Heart right ventricle (tissue), 16 donors: ENCODE results near the gene DLEU7. TPM values are rescaled to one million over a fixed set of nuclear protein-coding genes. Genes with fewer than 3 reads are reported as not detected.

Experiments used
- ATAC-seq, 8 donors: fragments of 200-7000 bp; cut with Tn5 transposase; one replicate each; pipeline ENCODE4 v1.9.1; 2020; ENCODE audit warnings: mild to moderate bottlenecking in 8 of 8, moderate library complexity in 8 of 8, moderate number of reproducible peaks in 1 of 8
- DNase-seq, 2 donors: peaks; one replicate each; pipeline ENCODE4 v3.0.0-alpha.2; 2020
- H3K27ac ChIP-seq, 10 donors: fragments of 200-600 bp; sonication (generic) in 2 of 10; one replicate each; pipeline versions ENCODE4 v1.5.0 to v1.8.0; 2020 to 2022; ENCODE audit warnings: mild to moderate bottlenecking in 3 of 10
- H3K27me3 ChIP-seq, 7 donors: fragments of 200-600 bp; one replicate each; pipeline ENCODE4 v1.8.0; 2021 to 2022; ENCODE audit warnings: mild to moderate bottlenecking in 2 of 7
- H3K36me3 ChIP-seq, 9 donors: fragments of 200-600 bp; sonication (generic) in 1 of 9; one replicate each; pipeline versions ENCODE4 v1.5.0 to v1.8.0; 2020 to 2022; ENCODE audit warnings: mild to moderate bottlenecking in 2 of 9
- H3K4me1 ChIP-seq, 9 donors: fragments of 200-600 bp; sonication (generic) in 1 of 9; one replicate each; pipeline versions ENCODE4 v1.5.0 to v1.8.0; 2020 to 2022; ENCODE audit warnings: mild to moderate bottlenecking in 4 of 9
- H3K4me3 ChIP-seq, 10 donors: fragments of 200-600 bp; sonication (generic) in 2 of 10; one replicate each; pipeline versions ENCODE4 v1.5.0 to v1.8.0; 2020 to 2022; ENCODE audit warnings: mild to moderate bottlenecking in 7 of 10, moderate library complexity in 2 of 10
- H3K9me3 ChIP-seq, 11 donors: fragments of 200-600 bp in 10 of 11; sonication (generic) in 2 of 11; one replicate each; pipeline versions ENCODE4 v1.5.0 to v1.8.0; 2013 to 2022; ENCODE audit warnings: mild to moderate bottlenecking in 2 of 11, control low read depth in 1 of 11, moderate library complexity in 1 of 11
- CTCF ChIP-seq, 9 donors: fragments of 200-600 bp; sonication (generic) in 2 of 9; IDR thresholded peaks; one replicate each; pipeline versions ENCODE4 v1.5.0 to v1.8.0; 2021 to 2022; ENCODE audit warnings: antibody characterized with exemption in 9 of 9, mild to moderate bottlenecking in 5 of 9, moderate library complexity in 1 of 9
- WGBS, 2 donors: extraction: QIAGEN DNeasy Blood & Tissue Kit; methylation state at CpG; one replicate each; pipeline ENCODE4 v1.1.7; 2013; ENCODE audit warnings: inconsistent platforms in 1 of 2; 5-methylcytosine and 5-hydroxymethylcytosine counted together
- intact Hi-C, 10 donors: fragments of 100-400 bp; cut with DNase I; formaldehyde crosslinking; loops; one replicate each; pipeline versions ENCODE4 v1.11.1 to v1.14.2; 2022
- long read RNA-seq, 3 donors: library from polyadenylated mRNA; unstranded; transcript quantifications; one replicate each; pipeline ENCODE4 v2.0.0, GENCODE V29; 2020 to 2021
- polyA plus RNA-seq, 2 donors: library from polyadenylated mRNA; stranded (reverse); fragments of 200-250 nt; gene quantifications; one replicate each; pipeline ENCODE4 v1.2.3, GENCODE V29; 2013
- total RNA-seq, 10 donors: library from RNA; stranded (reverse); fragmentation: NEBNext Ultra II Directional in 3 of 10; extraction: Animal tissue kit (Norgen Biotek cat#: 25700) in 3 of 10; gene quantifications; one replicate each; pipeline versions ENCODE4 v1.2.1 to v1.2.4, GENCODE V29; 2021 to 2023
- donor health status: Arrhythmogenic right ventricular cardiomyopathy.
- donor health status: ischemic (EF 13 %, LVEDD 7.1; RV severe dilation, severe dysfunction).
- donor health status: healthy with polysubstance abuse.
- donor health status: DM: no; HTN: yes; CAD: no.
- donor health status: DM: no; HTN: no; CAD: no.
- donor health status: ischemic (EF 25% LVEDD 6.9; RV normal size, moderate dysfunction).
- donor health status: ischemic (EF 25% LVEDD 5.7; RV mildly dilated, moderate dysfunction).
- donor health status: healthy.
- donor health status: DM: yes; HTN: yes; CAD: no.
- donor health status: Ischemic cardiomyopathy.
- donor health status: ischemic (EF 35%, LVEDD 5.7; RV mildly dilated, moderate dysfunction).
- donor health status: nonischemic (EF 11% LVEDD 7.7; RV severe dilation, severe dysfunction).
- donor health status: DM: yes; HTN: yes; CAD: no.
- donor health status: PGD.
- donor health status: ischemic (EF 29% LVEDD 5.4; RV normal size, mild dysfunction).
- donor health status: nonischemic (EF 23%, LVEDD 6.1; RV moderate dilation, normal function).

DLEU7 gene
- under 1 TPM in 4 of 10 donors, not detected in 6; 0.09 to 0.49 (median 0.19) TPM for total RNA-seq
- polyA plus RNA-seq, result under 1 TPM in 1 of 2 donors, not detected in 1; 0.03 TPM
- long read RNA-seq, donor 1, result 0 reads
- long read RNA-seq, donor 2, result 0 reads
- long read RNA-seq, donor 3, result 0 reads

- H3K4me1 ChIP-seq, result peaks cover 5 to 12% (median 8%) of the 10 kb centered on the region in 9 donors
- intact Hi-C loops, result no loop called here
- peaks cover 0 to 48% (median 21%) of the 10 kb centered on the region in 7 donors for H3K27me3 ChIP-seq
- peak in 3 of 8 donors; percentile 16 to 47 (median 37) for ATAC-seq
- peak within 1 kb of the TSS in 9 of 10 donors; percentile 16 to 48 (median 38) for H3K4me3 ChIP-seq
- no peak within 1 kb of the TSS for H3K27ac ChIP-seq
- WGBS, 2 donors, result 16 to 21% methylated on average over 77 to 78 of the region's 78 CpGs
- no peaks in the 10 kb centered on the region for H3K36me3 ChIP-seq
- no peak for TF ChIP-seq CTCF (IDR thresholded peaks at IDR 0.05)
- DNase-seq, result peak in 1 of 2 donors; percentile 10
- H3K9me3 ChIP-seq, result no peaks in the 10 kb centered on the region
These were observed at the start of gene DLEU7 for GRCh38 chr13:50843257-50844083. Gene DLEU7, minus strand, starts transcription at chr13:50843692. Its CDS starts 46 bp downstream, at chr13:50843646.

- Histone ChIP-seq H3K27ac (peak overlapping the region in 1 of 10 donors; percentile 83), H3K4me3 (peak overlapping the region in 1 of 10 donors; percentile 16), H3K27me3 (no peaks in the 10 kb centered on the region), H3K4me1 (peaks cover 0 to 25% (median 0%) of the 10 kb centered on the region in 9 donors), H3K9me3 (no peaks in the 10 kb centered on the region), H3K36me3 (no peaks in the 10 kb centered on the region)
- no peak for TF ChIP-seq CTCF (IDR thresholded peaks at IDR 0.05)
- DNase-seq, result no peak
- intact Hi-C loops, result no loop called here
- ATAC-seq, result no peak
- 83 to 87% methylated on average over 7 of the region's 7 CpGs for WGBS, 2 donors
These were observed 48.9 kb upstream of the DLEU7 start for GRCh38 chr13:50892210-50892944.

DNA sequence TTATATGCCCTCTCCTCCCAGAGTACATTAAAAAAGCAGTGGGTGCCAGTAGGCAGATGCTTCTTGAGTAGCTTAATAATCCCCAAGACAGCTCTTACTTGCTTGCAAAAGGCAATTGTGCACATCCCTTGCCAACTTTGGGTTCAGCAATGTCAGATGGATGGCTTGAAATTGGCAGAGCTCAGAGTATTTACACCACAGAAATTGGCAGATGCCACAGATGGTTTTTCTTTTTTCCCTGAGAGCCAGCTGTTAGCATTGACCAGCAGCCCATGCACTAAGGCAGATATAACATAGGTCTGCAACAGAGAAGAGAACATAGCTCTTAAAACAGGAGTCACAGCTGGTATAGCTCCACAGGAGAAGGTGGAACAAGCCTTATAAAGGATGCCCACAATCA, 47.7 kb upstream of the DLEU7 start:
- peaks cover 0 to 25% (median 0%) of the 10 kb centered on the region in 9 donors for H3K4me1 ChIP-seq
- TF ChIP-seq CTCF (IDR thresholded peaks at IDR 0.05), result no peak

GRCh38 chr13:50889317-50889716, 45.8 kb upstream of the DLEU7 start:
- intact Hi-C loops, result no loop called here
- Histone ChIP-seq H3K27ac (no peak overlapping the region), H3K4me3 (no peak overlapping the region), H3K36me3 (no peaks in the 10 kb centered on the region), H3K27me3 (no peaks in the 10 kb centered on the region), H3K9me3 (no peaks in the 10 kb centered on the region), H3K4me1 (peaks cover 0 to 23% (median 0%) of the 10 kb centered on the region in 9 donors)
- TF ChIP-seq CTCF (IDR thresholded peaks at IDR 0.05), result no peak
- 0 to 49% methylated on average over 1 of the region's 1 CpG for WGBS, 2 donors
- ATAC-seq (no peak), DNase-seq (no peak)

More for the DNA sequence above, 47.7 kb upstream of the DLEU7 start:
- Histone ChIP-seq H3K27me3 (no peaks in the 10 kb centered on the region), H3K27ac (no peak overlapping the region), H3K9me3 (no peaks in the 10 kb centered on the region), H3K4me3 (no peak overlapping the region), H3K36me3 (no peaks in the 10 kb centered on the region)
- intact Hi-C loops, result no loop called here
- no peak for DNase-seq
- ATAC-seq, result no peak
